Endothelial cell of umbilical vein (primary cell): ENCODE data around the gene TECTA. TPM values are rescaled to one million over a fixed set of nuclear protein-coding genes. Genes with fewer than 3 reads are reported as not detected.

Experiments used
- BruUV-seq: library from RNA; stranded (reverse); fragments of 400-500 nt; replicated peaks from 2 replicates; lab custom pipeline; 2021; lab: Mats Ljungman, UMichigan
- CTCF ChIA-PET: fragments of 300-600, 350-600 bp; sonication (Branson Sonifier 250); formaldehyde crosslinking; loops from one replicate; lab custom pipeline; 2021; ENCODE audit warnings: antibody characterized with exemption, inconsistent platforms; lab: Charles Lee
- POLR2A ChIA-PET: fragments of 300-600, 350-600 bp; sonication (Branson Sonifier 250); formaldehyde crosslinking; loops from one replicate; lab custom pipeline; 2021; ENCODE audit warnings: antibody characterized with exemption, inconsistent platforms; lab: Charles Lee
- DNase-seq: peaks from one replicate; pipeline ENCODE4 v3.0.0-alpha.2; 2011; ENCODE audit warnings: low read depth, low spot score
- FAIRE-seq: peaks from 2 replicates; lab custom pipeline; 2011; peaks lifted over from hg19 to GRCh38; lab: Jason Lieb, UNC
- H2AFZ ChIP-seq: 2 replicates; pipeline ENCODE4 v1.6.0; 2012; ENCODE audit warnings: low read depth, low read length, control low read depth, inconsistent platforms
- H3K27ac ChIP-seq: 2 replicates; pipeline ENCODE4 v1.5.1; 2011; ENCODE audit warnings: low read depth, mild to moderate bottlenecking, control low read depth, low read length, moderate library complexity; ENCODE audit not compliant: insufficient read depth
- H3K27me3 ChIP-seq, 2 experiments: 2 replicates each; pipeline versions ENCODE4 v1.6.0 to v1.6.1; 2011; ENCODE audit warnings: low read length in 2 of 2, mixed read lengths in 1 of 2; ENCODE audit not compliant: control insufficient read depth in 2 of 2, insufficient read depth in 2 of 2
- H3K36me3 ChIP-seq, 2 experiments: 2 replicates in 1 of 2; 3 replicates in 1 of 2; pipeline ENCODE4 v1.5.1; 2011; ENCODE audit warnings: low read length in 2 of 2, mild to moderate bottlenecking in 1 of 2, moderate library complexity in 1 of 2; ENCODE audit not compliant: control insufficient read depth in 2 of 2, insufficient read depth in 2 of 2; ENCODE audit errors: extremely low read depth in 1 of 2
- H3K4me1 ChIP-seq: 3 replicates; pipeline ENCODE4 v1.5.1; 2011; ENCODE audit warnings: mild to moderate bottlenecking, low read length; ENCODE audit not compliant: control insufficient read depth, insufficient read depth; ENCODE audit errors: extremely low read depth
- H3K4me2 ChIP-seq: 2 replicates; pipeline ENCODE4 v1.6.1; 2011; ENCODE audit warnings: low read length, control low read depth, mixed read lengths; ENCODE audit not compliant: insufficient read depth
- H3K4me3 ChIP-seq, 3 experiments: fragments of 200-600 bp in 1 of 3; sonication (generic), shearing (Covaris generic) in 1 of 3; replicated peaks in 1 of 3; 2 replicates each; pipeline ENCODE4 v1.5.1; 2011 to 2016; ENCODE audit warnings: control low read depth in 3 of 3, low read length in 3 of 3, mild to moderate bottlenecking in 2 of 3, inconsistent platforms in 1 of 3, low read depth in 1 of 3, moderate library complexity in 1 of 3; ENCODE audit not compliant: insufficient read depth in 1 of 3
- H3K79me2 ChIP-seq: 2 replicates; pipeline ENCODE4 v1.6.0; 2012; ENCODE audit warnings: low read length, inconsistent platforms; ENCODE audit not compliant: control insufficient read depth, insufficient read depth
- H3K9ac ChIP-seq: replicated peaks from 2 replicates; pipeline ENCODE3; 2011; ENCODE audit warnings: low read length, control low read depth; ENCODE audit not compliant: insufficient read depth; ENCODE audit errors: extremely low read depth
- H3K9me1 ChIP-seq: replicated peaks from 3 replicates; pipeline ENCODE4 v1.6.0; 2011; ENCODE audit warnings: mild to moderate bottlenecking, low read length; ENCODE audit not compliant: control insufficient read depth, insufficient read depth; ENCODE audit errors: extremely low read depth
- H3K9me3 ChIP-seq: replicated peaks from 2 replicates; pipeline ENCODE4 v1.5.1; 2012; ENCODE audit warnings: low read length, inconsistent platforms; ENCODE audit not compliant: control insufficient read depth, insufficient read depth
- H4K20me1 ChIP-seq: replicated peaks from 2 replicates; pipeline ENCODE3; 2011; ENCODE audit warnings: mild to moderate bottlenecking, low read length; ENCODE audit not compliant: control insufficient read depth, insufficient read depth; ENCODE audit errors: extremely low read depth
- EZH2 ChIP-seq: IDR thresholded peaks from 2 replicates; pipeline ENCODE4 v1.6.1; 2012; ENCODE audit warnings: borderline replicate concordance, low read depth, mild to moderate bottlenecking, moderate library complexity, low read length, inconsistent platforms; ENCODE audit not compliant: severe bottlenecking
- FOS ChIP-seq: IDR thresholded peaks from 2 replicates; pipeline ENCODE4 v1.6.1; 2011; ENCODE audit warnings: mild to moderate bottlenecking, low read length, moderate library complexity, borderline replicate concordance; ENCODE audit not compliant: insufficient read depth
- GATA2 ChIP-seq: IDR thresholded peaks from 2 replicates; pipeline ENCODE4 v1.7.0; 2011; ENCODE audit warnings: low read depth, mild to moderate bottlenecking, moderate library complexity, mixed read lengths, low read length; ENCODE audit not compliant: insufficient read length, insufficient read depth
- JUN ChIP-seq: IDR thresholded peaks from 2 replicates; pipeline ENCODE4 v1.6.1; 2011; ENCODE audit warnings: borderline replicate concordance, low read depth; ENCODE audit not compliant: insufficient read length, insufficient read depth
- MAX ChIP-seq: IDR thresholded peaks from 2 replicates; pipeline ENCODE4 v1.6.1; 2011; ENCODE audit not compliant: insufficient read depth, insufficient read length
- MYC ChIP-seq: IDR thresholded peaks from one replicate; pipeline ENCODE4 v1.6.1; 2011; ENCODE audit warnings: mild to moderate bottlenecking, low read depth, low read length
- POLR2A ChIP-seq: IDR thresholded peaks from 2 replicates; pipeline ENCODE4 v1.6.1; 2012; ENCODE audit warnings: low read depth, mild to moderate bottlenecking, control low read depth, low read length
- POLR2AphosphoS5 ChIP-seq: IDR thresholded peaks from 2 replicates; pipeline ENCODE4 v1.6.1; 2012; ENCODE audit warnings: low read depth, mild to moderate bottlenecking, control low read depth, low read length, moderate library complexity; ENCODE audit not compliant: insufficient read depth
- dilution Hi-C: fragments of 300-500 bp; cut with MboI; formaldehyde crosslinking; loops from one replicate; pipeline ENCODE4 v1.15.0; 2019; ENCODE audit warnings: low sequenced_read_pairs; ENCODE audit not compliant: extremely low pct_ligation_motif_present
- intact Hi-C: fragments of 100-400 bp; cut with micrococcal nuclease; formaldehyde crosslinking; loops from one replicate; pipeline ENCODE4 v1.10.0; 2022
- polyA plus RNA-seq, 4 experiments: library from polyadenylated mRNA; depleted of rRNA in 3 of 4; stranded (reverse) in 3 of 4; unstranded in 1 of 4; fragments of >200 nt; gene quantifications; 2 replicates each; pipeline versions ENCODE4 v1.2.1 to v1.2.3, GENCODE V29; 2011 to 2012; ENCODE audit warnings: missing spikeins in 1 of 4
- total RNA-seq: library from RNA; stranded (reverse); gene quantifications from 2 replicates; pipeline ENCODE4 v1.2.3, GENCODE V29; 2021
- TF ChIP-seq, protein P1 (sequence below), 2 donors: IDR thresholded peaks; 1 replicate in 1 of 2; 2 replicates in 1 of 2; pipeline ENCODE4 v1.5.1; 2011; ENCODE audit warnings: low read length in 2 of 2, mild to moderate bottlenecking in 2 of 2, moderate library complexity in 2 of 2, control low read depth in 1 of 2, inconsistent platforms in 1 of 2, low read depth in 1 of 2; ENCODE audit not compliant: insufficient read depth in 1 of 2; ENCODE audit errors: extremely low read depth in 1 of 2

The TECTA gene
- total and polyA plus RNA-seq, 2 donors (not counting 3 experiments of a cell fraction or from before 2014, with no cell fraction given) = 0.44 to 0.69 TPM

DNA sequence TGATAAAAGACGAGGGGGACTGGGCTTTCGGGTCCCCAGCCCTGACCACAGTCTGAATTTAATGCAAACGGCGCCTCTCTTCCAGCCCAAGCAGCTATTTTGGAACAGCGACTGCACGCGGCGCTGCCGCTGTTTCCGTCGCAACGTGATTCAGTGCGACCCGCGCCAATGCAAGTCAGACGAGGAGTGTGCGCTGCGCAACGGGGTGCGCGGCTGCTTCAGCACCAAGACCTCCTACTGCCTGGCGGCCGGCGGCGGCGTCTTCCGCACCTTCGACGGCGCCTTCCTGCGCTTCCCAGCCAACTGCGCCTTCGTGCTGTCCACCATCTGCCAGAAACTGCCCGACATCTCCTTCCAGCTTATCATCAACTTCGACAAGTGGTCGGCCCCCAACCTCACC, 56.7 kb downstream of the TECTA start:
- no peak for FAIRE-seq
- TF ChIP-seq JUN (no peak), MAX (no peak), POLR2AphosphoS5 (no peak), MYC (no peak), POLR2A (no peak)
- TF ChIP-seq, protein P1, sequence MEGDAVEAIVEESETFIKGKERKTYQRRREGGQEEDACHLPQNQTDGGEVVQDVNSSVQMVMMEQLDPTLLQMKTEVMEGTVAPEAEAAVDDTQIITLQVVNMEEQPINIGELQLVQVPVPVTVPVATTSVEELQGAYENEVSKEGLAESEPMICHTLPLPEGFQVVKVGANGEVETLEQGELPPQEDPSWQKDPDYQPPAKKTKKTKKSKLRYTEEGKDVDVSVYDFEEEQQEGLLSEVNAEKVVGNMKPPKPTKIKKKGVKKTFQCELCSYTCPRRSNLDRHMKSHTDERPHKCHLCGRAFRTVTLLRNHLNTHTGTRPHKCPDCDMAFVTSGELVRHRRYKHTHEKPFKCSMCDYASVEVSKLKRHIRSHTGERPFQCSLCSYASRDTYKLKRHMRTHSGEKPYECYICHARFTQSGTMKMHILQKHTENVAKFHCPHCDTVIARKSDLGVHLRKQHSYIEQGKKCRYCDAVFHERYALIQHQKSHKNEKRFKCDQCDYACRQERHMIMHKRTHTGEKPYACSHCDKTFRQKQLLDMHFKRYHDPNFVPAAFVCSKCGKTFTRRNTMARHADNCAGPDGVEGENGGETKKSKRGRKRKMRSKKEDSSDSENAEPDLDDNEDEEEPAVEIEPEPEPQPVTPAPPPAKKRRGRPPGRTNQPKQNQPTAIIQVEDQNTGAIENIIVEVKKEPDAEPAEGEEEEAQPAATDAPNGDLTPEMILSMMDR (IDR thresholded peaks at IDR 0.05; ENCODE audit: extremely low read depth in 1 of 2, insufficient read depth in 1 of 2, low read depth in 1 of 2, low read length in 2 of 2) = no peak
- H3K9ac ChIP-seq = no peak overlapping the region
- H4K20me1 ChIP-seq = no peaks in the 10 kb centered on the region
- BruUV-seq = no TSS peak
- no peak overlapping the region for H3K4me2 ChIP-seq
- no peaks in the 10 kb centered on the region for H3K36me3 ChIP-seq
- no peaks in the 10 kb centered on the region for H3K9me1 ChIP-seq
- dilution Hi-C loops = no loop called here
- H2AFZ ChIP-seq = no peak overlapping the region
- no peak for DNase-seq
- no peak overlapping the region for H3K27ac ChIP-seq
- CTCF ChIA-PET = no interaction called here
- no peaks in the 10 kb centered on the region for H3K4me1 ChIP-seq
- H3K27me3 ChIP-seq = no peaks in the 10 kb centered on the region
- POLR2A ChIA-PET = no interaction called here
- H3K79me2 ChIP-seq = no peaks in the 10 kb centered on the region
- intact Hi-C loops = no loop called here
- no peak overlapping the region for H3K4me3 ChIP-seq
- no peaks in the 10 kb centered on the region for H3K9me3 ChIP-seq

DNA sequence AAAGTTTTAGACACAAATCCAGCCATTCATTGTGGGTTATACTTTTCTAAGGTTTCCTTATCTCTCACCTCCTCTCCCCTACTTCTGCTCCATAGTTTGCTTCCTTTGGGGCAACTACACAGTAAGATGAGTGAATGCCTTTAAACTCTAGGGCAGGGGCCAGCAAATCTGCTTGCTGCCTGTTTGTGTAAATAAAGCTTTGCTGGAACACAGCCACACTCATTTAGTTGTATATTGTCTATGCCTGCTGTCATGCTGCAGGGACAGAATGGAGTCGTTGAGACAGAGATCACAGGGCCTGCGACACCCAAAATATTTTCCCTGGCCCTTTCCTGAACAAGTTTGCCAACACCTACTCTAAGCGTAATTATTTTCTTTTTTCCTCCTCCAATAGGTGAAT, 58.7 kb downstream of the TECTA start:
- H4K20me1 ChIP-seq = no peaks in the 10 kb centered on the region
- H3K4me3 ChIP-seq = no peak overlapping the region
- H3K36me3 ChIP-seq = no peaks in the 10 kb centered on the region
- H3K9me3 ChIP-seq = no peaks in the 10 kb centered on the region
- H3K9me1 ChIP-seq = no peaks in the 10 kb centered on the region
- no peak for FAIRE-seq
- H2AFZ ChIP-seq = no peak overlapping the region
- no peaks in the 10 kb centered on the region for H3K27me3 ChIP-seq
- no peak overlapping the region for H3K9ac ChIP-seq
- POLR2A ChIA-PET = no interaction called here
- no peaks in the 10 kb centered on the region for H3K79me2 ChIP-seq
- BruUV-seq = no TSS peak
- intact Hi-C loops = no loop called here
- no peaks in the 10 kb centered on the region for H3K4me1 ChIP-seq
- no peak for DNase-seq
- H3K27ac ChIP-seq = no peak overlapping the region
- TF ChIP-seq, protein P1 (IDR thresholded peaks at IDR 0.05; ENCODE audit: extremely low read depth in 1 of 2, insufficient read depth in 1 of 2, low read depth in 1 of 2, low read length in 2 of 2) = no peak
- no peak for TF ChIP-seq POLR2AphosphoS5
- no peak for TF ChIP-seq GATA2
- TF ChIP-seq EZH2 = no peak
- TF ChIP-seq FOS = no peak
- TF ChIP-seq POLR2A = no peak
- TF ChIP-seq MYC = no peak
- TF ChIP-seq JUN = no peak
- TF ChIP-seq MAX = no peak
- H3K4me2 ChIP-seq = no peak overlapping the region
- CTCF ChIA-PET = interaction anchor here (0.5 kb wide), 1 partner anchor 226 kb away, joined by 4 read pairs; no protein-coding TSS in a partner anchor
- dilution Hi-C loops = no loop called here
